Measurements from ENCODE around the gene DIP2C. TPM values are rescaled to one million over a fixed set of nuclear protein-coding genes. Genes with fewer than 3 reads are reported as not detected.

Gene DIP2C
- total and polyA plus RNA-seq, 3 donors from 2014 or later, result 14.9 to 43.4 (median 30.1) TPM

- DNase-seq, result no peak
- Histone ChIP-seq H3K4me3 (no peak overlapping the region), H3K4me1 (no peaks in the 10 kb centered on the region), H3K36me3 (ENCODE audit: low read depth, missing control alignments) (no peaks in the 10 kb centered on the region), H3K27me3 (no peaks in the 10 kb centered on the region), H3K9me3 (no peaks in the 10 kb centered on the region), H3K27ac (no peak overlapping the region)
- 63 to 77% methylated on average over 9 to 19 of the region's 19 CpGs for WGBS, 2 donors
- no peak for TF ChIP-seq CTCF (IDR thresholded peaks at IDR 0.05)
- no peak for TF ChIP-seq POLR2A (IDR thresholded peaks at IDR 0.05)
- intact Hi-C loops (cut with DNase I; ENCODE audit: low total_unique reads), result no loop called here
These were observed 130.3 kb downstream of the DIP2C start for GRCh38 chr10:558891-559766.

GRCh38 chr10:558364-558763 lies 131.1 kb downstream of the DIP2C start:
- H3K27me3 ChIP-seq, result no peaks in the 10 kb centered on the region
- H3K9me3 ChIP-seq, result no peaks in the 10 kb centered on the region
- TF ChIP-seq CTCF (IDR thresholded peaks at IDR 0.05) (no peak), POLR2A (IDR thresholded peaks at IDR 0.05) (no peak)
- H3K4me1 ChIP-seq, result no peaks in the 10 kb centered on the region
- WGBS, 2 donors, result 85 to 90% methylated on average over 16 to 17 of the region's 17 CpGs
- H3K4me3 ChIP-seq, result no peak overlapping the region
- intact Hi-C loops (cut with DNase I; ENCODE audit: low total_unique reads), result no loop called here
- no peak overlapping the region for H3K27ac ChIP-seq
- H3K36me3 ChIP-seq (ENCODE audit: low read depth, missing control alignments), result no peaks in the 10 kb centered on the region
- DNase-seq, result no peak

GRCh38 chr10:557792-558328 lies 131.6 kb downstream of the DIP2C start:
- intact Hi-C loops (cut with DNase I; ENCODE audit: low total_unique reads), result no loop called here
- H3K27me3 ChIP-seq, result no peaks in the 10 kb centered on the region
- H3K27ac ChIP-seq, result no peak overlapping the region
- H3K9me3 ChIP-seq, result no peaks in the 10 kb centered on the region
- no peaks in the 10 kb centered on the region for H3K4me1 ChIP-seq
- H3K4me3 ChIP-seq, result no peak overlapping the region
- H3K36me3 ChIP-seq (ENCODE audit: low read depth, missing control alignments), result no peaks in the 10 kb centered on the region
- WGBS, 2 donors, result 92 to 95% methylated on average over 10 of the region's 10 CpGs
- no peak for DNase-seq
- TF ChIP-seq CTCF (IDR thresholded peaks at IDR 0.05), result no peak
- no peak for TF ChIP-seq POLR2A (IDR thresholded peaks at IDR 0.05)

- TF ChIP-seq POLR2A (IDR thresholded peaks at IDR 0.05) (no peak), CTCF (IDR thresholded peaks at IDR 0.05) (no peak)
- Histone ChIP-seq H3K4me1 (no peaks in the 10 kb centered on the region), H3K27me3 (no peaks in the 10 kb centered on the region), H3K4me3 (no peak overlapping the region), H3K36me3 (ENCODE audit: low read depth, missing control alignments) (no peaks in the 10 kb centered on the region), H3K27ac (no peak overlapping the region), H3K9me3 (no peaks in the 10 kb centered on the region)
- no peak for DNase-seq
- WGBS, 2 donors, result 92 to 94% methylated on average over 5 to 14 of the region's 14 CpGs
- intact Hi-C loops (cut with DNase I; ENCODE audit: low total_unique reads), result no loop called here
These were observed 132.4 kb downstream of the DIP2C start for GRCh38 chr10:556971-557637.

Data from testis (tissue), 3 donors.